Suprapubic skin (tissue), 3 donors: Measurements from ENCODE around the gene FGF11.

ENCODE experiments used
- POLR2A ChIP-seq, 2 donors: fragments of 450-650 bp; IDR thresholded peaks; one replicate each; pipeline ENCODE4 v1.6.1; 2017; ENCODE audit warnings: antibody characterized with exemption in 2 of 2, mild to moderate bottlenecking in 2 of 2, moderate library complexity in 2 of 2
- TF ChIP-seq, protein P1 (sequence below), 2 donors: fragments of 200-600 bp in 1 of 2; fragments of 450-650 bp in 1 of 2; sonication (generic) in 1 of 2; IDR thresholded peaks; one replicate each; pipeline ENCODE4 v1.5.1; 2016 to 2019; ENCODE audit warnings: antibody characterized with exemption in 2 of 2, mild to moderate bottlenecking in 1 of 2, moderate library complexity in 1 of 2

DNA sequence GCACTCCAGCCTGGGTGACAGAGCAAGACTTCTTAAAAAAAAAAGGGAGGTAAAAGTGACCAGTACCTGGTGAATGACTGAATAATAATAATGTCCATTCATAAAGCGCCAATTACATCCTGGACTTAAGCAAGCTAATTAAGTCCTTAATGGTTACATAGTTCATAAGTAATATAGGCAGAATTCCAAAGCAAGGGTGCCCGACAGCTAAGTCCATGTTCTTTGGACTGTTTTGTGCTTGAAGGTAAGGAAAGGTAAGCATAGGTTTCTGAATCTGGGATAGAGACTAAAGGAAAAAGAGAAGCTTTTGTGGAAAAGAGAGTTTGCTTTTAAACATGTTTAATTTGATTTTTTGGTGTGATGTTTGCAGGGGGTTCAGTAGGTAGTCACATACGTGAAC lies 54.6 kb downstream of the FGF11 start:
- TF ChIP-seq, protein P1, sequence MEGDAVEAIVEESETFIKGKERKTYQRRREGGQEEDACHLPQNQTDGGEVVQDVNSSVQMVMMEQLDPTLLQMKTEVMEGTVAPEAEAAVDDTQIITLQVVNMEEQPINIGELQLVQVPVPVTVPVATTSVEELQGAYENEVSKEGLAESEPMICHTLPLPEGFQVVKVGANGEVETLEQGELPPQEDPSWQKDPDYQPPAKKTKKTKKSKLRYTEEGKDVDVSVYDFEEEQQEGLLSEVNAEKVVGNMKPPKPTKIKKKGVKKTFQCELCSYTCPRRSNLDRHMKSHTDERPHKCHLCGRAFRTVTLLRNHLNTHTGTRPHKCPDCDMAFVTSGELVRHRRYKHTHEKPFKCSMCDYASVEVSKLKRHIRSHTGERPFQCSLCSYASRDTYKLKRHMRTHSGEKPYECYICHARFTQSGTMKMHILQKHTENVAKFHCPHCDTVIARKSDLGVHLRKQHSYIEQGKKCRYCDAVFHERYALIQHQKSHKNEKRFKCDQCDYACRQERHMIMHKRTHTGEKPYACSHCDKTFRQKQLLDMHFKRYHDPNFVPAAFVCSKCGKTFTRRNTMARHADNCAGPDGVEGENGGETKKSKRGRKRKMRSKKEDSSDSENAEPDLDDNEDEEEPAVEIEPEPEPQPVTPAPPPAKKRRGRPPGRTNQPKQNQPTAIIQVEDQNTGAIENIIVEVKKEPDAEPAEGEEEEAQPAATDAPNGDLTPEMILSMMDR (IDR thresholded peaks at IDR 0.05): no peak
- TF ChIP-seq POLR2A (IDR thresholded peaks at IDR 0.05): no peak
